Measurements from ENCODE around the gene SLC40A1.

- no peak for TF ChIP-seq CTCF (IDR thresholded peaks at IDR 0.05)
- no peak for TF ChIP-seq POLR2A (IDR thresholded peaks at IDR 0.05)
Measured at GRCh38 chr2:189553504-189554088, 27.0 kb downstream of the SLC40A1 start.
